ENCODE results near the gene MACROH2A1.
"Not testable (repeated sequence)": the region's sequence is repeated elsewhere in the genome, so short reads cannot be mapped to it uniquely, and the experiment has no call there.

Gene MACROH2A1

DNA sequence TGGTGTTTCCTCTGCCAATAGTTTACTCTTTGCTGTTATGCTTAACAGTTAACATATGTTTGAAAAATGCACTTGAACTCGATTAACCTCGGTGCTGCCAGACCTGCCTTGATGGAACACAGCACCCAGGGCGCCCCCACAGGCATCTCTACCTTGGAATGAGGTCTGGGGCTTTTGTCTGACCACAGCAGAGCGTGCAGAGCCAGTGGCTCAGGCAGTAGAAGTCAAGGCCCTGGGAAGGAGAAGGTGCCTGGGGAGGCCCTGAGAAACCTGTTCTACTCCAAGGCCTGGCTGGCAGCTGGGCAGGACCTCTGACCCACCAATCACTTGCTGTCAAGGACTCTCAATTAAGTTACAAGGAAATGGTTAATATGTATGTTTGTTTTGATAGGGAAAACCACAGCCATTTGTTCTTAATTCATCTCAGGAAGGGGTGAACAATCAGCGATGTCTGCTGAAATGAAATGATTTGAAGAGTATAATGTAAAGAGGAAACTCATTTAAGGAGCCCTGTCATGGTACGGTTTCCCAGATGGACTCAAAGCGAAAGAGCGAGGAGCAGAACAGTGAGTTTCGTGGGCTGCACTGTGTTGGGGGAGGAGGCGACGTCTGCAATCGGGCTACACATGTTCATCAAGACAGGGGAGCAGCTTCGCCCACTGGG, 21.9 kb downstream of the MACROH2A1 start:
- FAIRE-seq = no peak

DNA sequence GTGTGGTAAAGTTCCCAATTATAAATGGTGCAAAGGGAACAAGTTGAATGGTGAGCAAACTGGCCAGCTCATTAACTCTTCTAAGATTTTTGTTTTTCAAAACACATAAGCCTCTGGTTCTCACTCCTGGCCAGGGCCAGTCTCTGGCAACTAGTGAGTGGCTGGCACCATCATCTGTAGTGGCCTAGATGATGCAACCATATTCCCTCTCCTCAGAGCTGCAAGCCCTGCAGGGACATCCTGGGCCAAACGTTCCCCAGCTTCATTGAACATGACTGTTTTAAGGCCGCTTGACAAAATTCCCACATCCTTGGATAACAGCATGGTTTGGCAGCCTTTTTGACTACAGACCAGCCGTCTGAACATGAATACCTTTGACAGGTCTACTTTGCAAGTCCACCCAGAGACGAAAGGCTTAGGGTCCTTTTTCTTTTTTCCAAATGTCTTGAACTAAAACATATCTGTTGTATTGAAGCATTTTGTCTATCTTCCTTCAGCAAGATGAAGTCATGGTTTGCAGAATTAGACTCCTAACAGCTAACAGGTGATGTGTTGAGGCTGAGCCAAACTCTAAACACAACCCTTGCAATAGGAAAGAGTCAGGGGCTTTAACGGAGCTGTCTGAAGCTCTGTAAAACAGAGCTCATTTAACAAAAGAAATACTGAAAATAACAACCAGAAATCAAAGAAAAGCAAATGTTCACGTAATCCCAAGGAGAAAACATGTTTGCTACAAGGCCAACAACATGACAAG, 23.8 kb downstream of the MACROH2A1 start:
- no peak for FAIRE-seq

DNA sequence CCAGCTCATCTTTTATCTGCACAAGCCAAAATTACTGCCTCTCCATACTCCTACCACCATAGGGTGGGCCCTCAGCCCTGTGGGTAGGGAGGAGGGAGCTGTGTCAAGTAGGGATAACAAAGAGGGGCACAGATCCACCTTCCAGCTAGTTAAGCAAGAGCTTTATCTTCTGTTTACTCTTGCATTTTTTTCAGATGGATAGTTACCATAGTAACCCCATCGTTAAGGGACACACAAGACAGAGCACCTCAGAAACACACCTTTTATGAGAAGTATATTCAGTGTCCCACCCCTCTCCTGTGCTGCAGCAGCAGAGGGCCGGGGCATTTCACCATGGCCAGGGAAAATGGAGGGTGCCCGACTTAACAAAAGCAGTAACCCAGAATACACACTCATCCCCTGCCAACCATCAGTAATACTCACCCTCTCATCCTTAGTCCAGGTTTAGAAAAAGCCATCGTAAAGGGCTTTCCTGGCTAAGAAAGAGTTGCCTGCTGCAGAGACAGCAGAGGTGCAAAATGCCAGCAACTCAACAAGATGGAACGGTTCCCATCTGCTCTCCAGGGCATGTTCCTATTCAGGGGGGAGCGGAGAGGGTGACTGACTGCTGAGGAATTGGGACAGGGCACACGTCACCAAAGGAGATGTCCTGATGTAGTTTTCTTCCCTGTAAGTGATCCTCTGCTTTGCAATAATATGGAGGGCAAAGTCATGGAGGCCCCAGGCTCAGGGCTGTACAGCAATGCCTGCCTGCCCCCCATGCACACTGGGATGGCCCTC, 25.1 kb downstream of the MACROH2A1 start:
- FAIRE-seq = no peak

DNA sequence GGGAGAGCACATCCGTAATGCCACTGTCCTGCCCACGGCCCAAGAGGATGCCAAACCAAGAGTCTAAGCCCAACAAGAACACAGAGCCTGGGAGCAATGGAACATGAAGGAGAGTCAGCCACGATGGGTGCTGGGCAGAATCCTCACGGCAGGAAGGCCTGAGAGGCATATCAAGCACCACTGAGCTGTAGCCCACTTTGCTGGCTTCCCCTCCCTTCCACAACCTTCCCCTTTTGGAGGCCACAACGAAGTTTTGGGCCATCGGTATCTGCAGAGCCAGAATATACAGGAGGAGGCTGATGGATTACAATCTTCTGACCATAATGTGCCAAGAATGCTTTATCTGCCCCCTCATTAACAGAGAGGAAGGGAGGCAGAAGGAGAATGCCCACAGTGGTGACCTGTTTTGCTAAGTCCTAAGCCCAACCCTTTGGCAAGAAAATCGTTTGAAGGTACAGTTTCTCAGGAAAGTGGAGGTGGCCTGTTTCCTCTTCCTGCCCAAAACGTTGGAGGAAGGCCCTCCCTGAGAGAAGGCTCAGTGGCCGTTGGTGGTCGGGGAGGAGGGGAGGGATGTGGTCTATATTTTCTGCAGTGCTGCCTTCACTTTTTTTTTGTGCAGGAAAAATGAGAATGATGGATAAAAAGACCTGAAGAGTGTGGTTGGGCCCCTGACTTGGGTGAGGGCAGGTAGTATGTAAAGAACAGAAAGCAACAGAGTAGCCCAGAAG, 26.2 kb downstream of the MACROH2A1 start:
- no peak for FAIRE-seq

DNA sequence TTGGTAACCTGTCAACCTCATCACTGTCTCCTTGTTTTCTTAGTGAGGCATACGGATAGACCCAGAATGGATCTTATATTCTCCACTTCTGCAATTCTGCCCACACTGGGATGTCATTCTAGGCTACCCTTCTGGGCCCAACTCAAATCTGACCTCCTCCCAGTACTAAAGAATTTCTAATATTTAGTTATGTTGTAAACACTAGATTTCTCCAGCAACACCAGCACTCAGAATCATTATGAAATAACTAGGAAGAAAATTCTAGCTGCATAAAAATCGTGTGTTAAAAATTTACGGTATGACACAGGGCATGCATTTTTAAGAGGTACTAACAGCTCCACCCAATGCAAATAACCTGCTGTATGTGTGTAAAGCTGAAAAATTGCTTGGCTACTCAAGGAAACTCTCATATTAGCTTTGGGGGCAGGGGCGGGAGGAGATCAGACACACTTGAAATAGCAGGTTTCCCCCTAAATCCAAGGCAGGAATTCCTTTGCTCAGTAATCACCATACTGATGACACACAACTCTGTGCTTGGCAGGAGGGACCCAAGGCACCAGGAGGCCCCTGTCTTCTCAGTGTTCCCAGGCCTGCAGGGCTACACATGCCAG, 27.3 kb downstream of the MACROH2A1 start:
- no peak for FAIRE-seq

DNA sequence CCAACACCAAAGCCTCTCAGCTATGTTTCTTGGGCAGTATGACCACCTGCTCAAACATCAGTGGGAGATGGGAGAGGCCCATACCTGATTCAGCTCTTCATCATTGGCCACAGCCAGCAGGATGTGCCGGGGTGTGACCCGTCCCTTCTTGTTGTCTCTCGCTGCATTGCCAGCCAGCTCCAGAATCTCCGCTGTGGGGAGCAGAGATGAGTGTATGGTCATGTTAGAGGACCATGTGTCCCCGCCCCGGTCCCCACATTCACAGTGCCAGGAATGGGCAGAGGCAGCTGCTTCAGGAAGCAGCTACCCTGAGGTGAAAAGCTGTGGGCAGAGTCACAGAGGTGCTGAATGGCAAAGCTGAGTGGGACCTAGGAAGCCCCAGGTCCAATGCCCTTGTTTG, 29.1 kb downstream of the MACROH2A1 start:
- FAIRE-seq = no peak

DNA sequence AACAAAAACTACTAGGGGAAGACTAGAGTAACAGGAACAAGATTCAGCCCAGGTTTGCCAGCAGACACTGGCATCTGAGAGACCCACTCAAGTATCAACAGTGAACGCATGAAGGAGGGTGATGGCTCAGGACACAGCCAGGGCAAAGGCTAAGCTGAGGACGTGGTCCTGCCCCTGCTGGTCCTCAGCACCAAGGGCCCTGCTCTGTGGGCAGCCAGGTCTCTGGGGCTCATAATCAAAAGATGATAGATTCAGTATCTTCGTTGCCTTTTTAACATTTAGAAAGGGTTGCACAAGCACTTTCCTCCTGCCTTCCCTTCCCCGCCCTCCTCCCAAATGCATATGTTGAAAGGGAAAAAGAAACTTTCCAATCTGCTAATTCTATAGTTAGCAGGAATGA, 31.5 kb downstream of the MACROH2A1 start:
- no peak for FAIRE-seq

DNA sequence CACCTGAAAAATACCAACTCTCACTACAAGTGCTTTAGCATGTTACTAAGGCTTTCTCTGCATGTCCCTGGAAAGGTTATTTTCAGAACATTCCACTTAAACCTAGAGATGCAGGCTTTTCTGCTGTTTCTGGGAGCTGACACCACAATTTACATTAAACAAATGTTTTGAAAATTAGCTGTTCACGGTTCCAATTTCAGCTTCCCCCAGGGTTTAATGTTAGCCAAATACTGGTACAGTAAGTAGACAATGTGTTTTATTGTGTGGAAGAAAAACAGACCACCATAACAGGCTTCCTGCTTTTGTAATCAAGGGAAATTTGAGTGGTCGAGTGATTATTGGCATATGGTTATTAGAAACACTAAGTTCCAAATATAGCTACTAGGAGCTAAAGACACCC, 32.0 kb downstream of the MACROH2A1 start:
- no peak for FAIRE-seq

DNA sequence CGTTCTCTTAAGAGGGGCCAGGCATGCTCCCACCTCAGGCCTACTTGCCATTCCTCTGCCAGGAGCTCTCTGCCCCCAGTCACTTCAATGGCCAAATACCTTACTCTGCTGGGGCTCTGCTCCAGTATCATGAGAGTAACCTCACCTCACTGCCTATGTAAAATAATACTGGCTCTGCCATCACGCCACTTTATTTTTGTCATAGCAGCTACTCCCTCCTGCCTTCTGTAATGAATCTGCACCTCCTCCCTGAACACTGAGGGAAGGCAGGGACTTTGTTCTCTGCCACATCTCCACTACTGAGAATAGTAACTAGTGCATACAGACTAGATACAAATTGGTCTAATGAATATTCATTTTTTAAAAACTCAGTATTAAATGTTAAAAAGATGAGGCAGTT, 33.8 kb downstream of the MACROH2A1 start:
- no peak for FAIRE-seq

DNA sequence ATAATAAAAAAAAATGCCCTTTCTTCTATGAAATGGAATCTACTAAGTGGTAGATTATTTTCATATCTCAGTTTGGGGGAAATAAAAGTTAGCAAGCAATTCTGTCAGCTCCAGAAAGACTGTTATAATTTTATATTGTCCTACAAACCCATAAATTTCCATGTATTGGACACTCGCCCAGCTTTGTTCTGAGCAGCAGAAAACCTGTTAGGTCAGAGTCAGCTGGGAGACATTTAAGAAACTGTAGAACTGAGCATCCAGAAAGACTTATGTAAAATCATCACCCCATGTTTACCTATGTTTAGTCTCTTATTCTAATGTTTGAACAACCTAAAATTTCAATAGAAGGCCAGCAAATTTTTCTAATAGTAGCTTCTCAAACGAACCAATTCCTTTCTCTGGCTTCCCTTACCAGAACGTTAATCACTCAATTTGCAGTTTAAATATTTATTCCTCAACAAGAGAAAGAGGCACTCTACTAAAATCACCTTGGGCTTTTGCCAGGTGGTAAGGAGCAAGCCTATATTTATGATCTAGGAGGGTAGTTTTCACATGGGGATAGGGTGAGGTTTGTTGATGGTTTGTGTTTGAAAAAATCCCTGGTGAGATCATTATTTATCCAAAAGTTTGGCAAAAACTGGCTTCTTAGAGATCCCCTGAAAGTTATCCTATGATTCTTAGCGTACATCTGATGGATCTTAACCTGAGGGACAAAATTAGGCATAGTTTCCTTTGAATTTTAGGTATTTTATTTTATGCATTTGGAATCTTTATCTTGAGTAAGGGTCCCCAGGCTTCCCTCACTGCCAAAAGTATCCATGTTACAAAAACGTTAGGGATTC, 34.4 kb downstream of the MACROH2A1 start:
- FAIRE-seq = no peak

DNA sequence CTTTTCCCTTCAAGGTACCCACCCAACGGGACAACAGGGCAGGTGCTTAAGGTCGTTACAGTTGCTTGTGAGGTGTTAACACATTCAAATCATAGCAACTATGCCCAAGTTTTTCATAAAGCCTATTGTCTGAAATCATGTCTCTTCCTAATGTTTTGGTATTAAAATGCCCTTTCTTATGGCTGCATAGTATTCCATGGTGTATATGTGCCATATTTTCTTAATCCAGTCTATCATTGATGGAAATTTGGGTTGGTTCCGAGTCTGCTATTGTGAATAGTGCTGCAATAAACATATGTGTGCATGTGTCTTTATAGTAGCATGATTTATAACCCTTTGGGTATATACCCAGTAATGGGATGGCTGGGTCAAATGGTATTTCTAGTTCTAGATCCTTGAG, 35.7 kb downstream of the MACROH2A1 start:
- FAIRE-seq = not testable (repeated sequence)

DNA sequence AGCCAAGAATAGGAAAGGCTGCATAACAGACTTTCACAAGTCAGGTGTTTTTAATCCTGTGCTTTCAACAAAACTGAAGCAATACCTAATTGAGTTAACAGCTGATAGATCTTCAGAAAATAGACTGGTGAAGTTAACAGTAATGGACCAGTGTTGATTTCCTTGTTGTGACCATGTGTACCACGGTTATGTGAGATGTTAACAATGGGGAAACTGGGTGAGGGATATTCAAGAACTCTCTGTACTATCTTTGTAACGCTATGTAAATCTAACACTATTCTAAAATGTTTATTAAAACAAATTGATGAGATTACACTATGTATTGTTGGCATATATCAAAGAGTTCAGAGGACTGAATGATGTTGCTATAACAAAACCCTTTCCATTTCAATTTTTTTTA, 36.9 kb downstream of the MACROH2A1 start:
- no peak for FAIRE-seq

DNA sequence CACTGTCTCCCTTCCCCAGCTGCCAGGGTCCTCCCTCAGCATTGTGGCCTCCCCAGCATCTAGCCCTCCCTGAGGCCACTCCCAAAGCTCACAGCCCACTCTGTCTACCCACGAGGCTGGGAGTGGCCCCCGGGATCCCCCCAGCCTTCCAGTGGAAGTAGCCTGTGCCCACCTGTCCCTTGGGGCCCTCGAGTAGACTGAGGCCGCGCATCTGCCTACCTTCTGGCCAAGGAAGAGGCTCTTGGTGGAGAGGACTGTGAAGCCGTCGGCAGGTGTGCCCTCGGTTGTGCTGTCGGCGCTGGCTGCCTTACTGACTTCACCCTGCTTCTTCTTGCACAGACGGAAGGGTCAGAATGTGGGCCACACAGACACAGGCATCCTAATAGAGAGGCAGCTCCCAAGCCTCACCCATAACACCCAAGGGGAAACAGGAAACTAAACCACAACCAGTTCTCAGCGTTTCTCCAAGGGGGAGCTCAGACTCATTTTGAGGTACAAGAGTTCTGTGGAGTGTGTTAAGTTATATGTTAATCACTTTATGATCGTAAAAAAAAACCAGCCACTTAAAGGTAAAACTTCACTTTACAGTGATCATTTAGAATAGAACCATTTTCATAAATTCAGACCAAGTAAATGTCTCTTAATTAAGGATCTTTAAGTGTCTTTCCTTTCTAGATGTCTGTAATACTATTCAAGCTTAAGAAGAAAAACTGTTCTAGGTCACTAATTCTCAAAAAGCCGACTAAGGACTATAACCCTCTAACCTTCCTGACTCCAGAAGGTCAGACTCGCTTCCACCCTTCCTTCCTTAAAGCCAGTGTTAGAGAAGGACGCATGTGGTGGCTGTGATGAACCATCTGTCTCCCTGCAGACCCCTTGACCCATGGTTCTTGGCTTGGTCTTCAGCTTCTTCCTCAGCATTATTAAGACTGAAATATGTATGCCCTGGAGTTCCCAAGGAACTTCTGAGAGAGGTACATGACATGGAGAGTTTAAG, 38.5 kb downstream of the MACROH2A1 start:
- FAIRE-seq = no peak

DNA sequence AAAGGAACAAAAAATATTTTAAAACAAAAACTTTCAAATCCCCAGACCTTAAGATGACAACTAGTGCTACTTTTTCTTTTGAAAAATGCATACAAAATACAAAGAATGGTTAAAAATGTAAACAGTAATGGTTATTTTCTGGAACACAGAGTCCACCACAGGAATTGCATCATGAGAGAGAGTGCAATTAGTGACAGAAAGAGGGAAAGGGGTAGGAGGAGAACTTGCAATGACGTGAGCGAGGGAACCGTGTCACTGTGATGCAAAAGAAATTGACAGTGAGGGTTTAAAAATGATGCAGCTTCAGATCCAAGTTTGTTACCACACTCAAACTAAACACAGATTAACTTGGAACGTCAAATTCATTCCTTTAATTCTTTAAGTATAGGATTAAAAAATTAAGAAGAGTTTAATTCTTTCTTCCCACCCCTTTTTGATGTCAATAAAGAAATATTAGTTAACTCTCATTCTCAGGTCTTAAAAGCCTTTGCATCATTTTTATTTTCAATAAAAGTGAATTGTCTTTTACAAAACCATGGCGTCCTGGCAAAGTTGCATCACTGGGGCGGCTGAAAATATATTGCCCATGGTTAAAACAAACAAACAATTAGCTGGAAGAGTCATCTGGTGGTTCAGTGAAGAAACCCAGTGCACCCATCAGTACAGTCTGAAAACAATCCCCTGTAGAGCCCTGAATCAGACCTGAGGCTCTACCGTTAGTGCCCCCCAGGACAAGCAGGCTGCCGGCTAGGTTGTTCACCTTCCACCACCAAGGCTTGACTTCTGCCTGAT, 39.5 kb downstream of the MACROH2A1 start:
- no peak for FAIRE-seq

DNA sequence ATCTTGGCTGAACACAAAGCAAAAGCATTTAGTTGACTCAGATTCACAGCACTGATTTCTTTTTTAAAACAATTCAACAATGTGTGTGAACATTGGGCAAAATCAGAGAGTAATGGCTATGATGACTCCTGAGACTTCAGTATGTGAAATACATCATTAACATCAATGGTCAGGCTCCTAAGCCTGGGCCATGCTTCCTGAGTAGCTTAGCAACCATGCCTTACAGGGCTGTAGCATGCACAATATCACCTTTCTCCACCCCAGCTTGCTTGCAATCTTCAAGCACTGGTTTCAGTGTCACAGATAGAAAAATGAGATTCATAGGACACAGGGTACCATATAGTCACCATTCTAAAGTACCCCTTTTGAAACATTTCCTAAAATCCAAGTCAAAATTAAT, 41.3 kb downstream of the MACROH2A1 start:
- FAIRE-seq = no peak

DNA sequence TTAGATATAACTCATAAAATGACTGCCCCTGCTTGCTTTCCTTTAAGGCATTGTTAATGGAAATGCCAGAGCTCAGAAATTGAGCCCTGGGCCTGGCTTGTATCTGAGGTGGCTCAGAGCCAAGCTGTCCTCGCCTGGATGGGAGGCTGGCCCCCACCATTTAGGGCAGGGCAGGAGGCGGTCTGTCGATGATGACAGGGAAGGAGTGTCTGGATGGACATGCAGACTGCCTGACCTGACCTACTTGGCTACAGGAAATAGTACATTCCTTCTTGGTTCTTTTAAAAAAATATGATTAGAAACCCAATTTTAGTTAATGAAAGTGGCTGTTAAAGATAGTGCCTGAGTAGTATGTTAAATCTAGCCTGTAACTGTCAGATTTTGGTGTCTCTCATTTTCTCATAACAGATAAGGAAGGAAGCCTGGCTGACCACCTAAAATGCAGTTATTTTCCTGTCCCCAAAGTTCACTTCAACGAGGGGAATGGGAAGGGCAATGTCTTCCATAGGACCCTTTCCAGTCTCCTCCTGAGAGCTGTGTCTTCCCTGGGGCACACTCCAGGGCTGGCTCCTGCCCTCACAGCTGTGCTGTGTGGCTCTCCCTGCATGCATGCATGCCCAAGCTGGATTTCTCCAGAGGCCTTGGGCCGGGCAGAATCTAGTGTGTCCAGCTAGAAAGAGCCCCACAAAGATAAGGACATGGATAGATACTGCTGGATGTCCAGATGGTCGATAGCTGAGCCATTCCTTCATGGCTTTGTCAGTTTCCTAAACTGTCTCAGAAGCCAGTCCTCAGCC, 42.3 kb downstream of the MACROH2A1 start:
- no peak for FAIRE-seq

DNA sequence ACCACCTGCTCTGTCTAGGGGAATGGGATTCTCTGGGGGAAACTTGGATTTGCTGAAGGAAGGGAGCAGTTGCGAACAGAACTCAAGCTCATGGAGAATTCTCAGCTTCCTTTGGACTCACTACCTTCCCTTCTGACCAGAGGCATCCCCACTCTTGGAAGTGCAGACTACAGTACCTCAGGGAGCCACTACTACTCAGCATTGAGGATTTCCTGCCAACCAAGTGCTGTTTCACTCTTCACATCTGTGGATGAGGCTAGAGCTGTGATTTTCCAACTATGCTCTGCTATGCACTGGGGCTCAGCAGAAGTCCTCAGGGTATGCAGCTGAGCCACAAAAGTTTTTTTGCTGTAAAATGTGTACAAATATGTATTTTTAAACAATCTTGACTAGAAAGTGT, 43.9 kb downstream of the MACROH2A1 start:
- FAIRE-seq = no peak

DNA sequence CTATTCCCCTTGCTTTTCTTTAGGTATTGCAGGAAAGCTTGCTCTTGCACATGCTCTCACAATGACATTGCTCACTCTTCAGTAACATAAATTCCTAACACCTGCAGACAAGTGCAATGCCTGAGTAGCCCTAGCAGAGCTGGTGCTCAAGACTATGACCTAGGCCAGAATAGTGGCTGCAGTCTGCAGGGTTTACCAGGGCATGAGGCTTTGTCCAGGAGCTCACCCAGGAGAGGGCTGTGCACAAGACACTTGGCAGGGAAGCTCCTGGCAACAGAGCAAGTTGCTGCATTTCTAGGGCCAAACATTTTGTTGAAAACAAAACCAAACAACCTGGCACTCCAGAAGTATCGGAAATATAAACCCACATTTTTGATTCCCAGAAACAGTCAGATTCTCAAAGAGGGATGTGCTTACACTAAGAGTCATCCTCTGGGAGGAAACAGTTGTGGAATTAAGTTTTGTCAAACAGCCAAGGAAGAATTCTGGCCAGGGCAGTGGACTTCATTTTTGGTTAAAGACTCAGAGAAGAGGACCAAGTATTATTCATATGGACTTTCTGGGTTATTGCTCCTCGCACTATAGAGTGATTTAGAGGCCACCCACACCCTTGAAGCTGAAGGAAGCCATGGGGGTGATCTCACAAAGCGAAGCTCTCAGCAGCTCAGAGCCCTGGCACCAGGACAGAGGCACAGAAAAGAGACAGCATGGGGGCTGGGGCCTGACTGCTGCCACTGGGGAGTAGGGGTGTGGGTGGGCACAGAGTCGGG, 44.9 kb downstream of the MACROH2A1 start:
- no peak for FAIRE-seq

All from G401.6 (cell line).